HG03097 (cell line): Measurements from ENCODE around the gene DHRS7B.
"Not testable (repeated sequence)": the region's sequence is repeated elsewhere in the genome, so short reads cannot be mapped to it uniquely, and the experiment has no call there.

Source experiments
- ATAC-seq: cut with Tn5 transposase; IDR thresholded peaks from one replicate; pipeline ENCODE4 v1.9.1; 2021; ENCODE audit not compliant: unreplicated experiment, low FRiP score

The DHRS7B gene

DNA sequence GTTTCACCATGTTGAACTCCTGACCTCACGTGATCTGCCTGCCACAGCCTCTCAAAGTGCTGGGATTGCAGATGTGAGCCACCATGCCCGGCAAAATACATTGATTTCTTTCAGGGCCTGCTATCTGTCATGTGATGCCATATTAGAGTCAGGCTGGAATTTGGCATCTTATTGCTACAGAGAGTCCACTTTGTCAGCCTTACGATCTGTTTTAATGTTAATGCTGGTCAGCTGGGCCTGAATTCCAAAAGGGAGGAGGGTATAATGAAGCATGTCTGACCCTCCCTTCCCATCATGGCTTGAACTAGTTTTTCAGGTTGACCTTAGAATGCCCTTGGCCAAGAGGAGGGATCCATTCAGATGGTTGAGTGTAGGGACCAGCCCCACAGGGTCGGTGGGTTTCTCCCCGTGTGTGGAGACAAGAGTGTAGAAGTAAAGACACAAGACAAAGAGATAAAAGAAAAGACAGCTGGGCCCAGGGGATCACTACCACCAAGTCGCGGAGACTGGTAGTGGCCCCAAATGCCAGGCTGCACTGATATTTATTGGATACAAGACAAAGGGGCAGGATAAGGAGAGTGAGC lies 19.6 kb upstream of the DHRS7B start:
- ATAC-seq = not testable (repeated sequence)

DNA sequence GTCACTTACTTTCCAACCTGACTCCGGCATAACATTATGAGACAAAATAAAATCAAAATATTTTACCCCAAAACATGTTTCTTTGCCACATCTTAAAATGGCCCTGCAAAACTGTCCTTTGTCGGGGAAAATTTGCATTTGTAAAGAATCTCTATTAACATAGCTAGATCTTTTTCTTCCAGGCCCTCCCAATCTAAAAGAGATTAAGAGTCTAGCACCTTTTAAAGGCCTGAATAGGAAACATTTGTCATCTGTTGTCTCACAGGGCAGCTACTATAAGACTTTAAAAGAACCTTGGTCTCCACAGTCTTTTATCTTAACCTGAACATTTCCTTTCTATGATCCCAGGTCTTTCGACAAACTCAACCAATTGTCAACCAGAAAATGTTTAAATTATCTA lies 18.1 kb upstream of the DHRS7B start:
- ATAC-seq = no peak

DNA sequence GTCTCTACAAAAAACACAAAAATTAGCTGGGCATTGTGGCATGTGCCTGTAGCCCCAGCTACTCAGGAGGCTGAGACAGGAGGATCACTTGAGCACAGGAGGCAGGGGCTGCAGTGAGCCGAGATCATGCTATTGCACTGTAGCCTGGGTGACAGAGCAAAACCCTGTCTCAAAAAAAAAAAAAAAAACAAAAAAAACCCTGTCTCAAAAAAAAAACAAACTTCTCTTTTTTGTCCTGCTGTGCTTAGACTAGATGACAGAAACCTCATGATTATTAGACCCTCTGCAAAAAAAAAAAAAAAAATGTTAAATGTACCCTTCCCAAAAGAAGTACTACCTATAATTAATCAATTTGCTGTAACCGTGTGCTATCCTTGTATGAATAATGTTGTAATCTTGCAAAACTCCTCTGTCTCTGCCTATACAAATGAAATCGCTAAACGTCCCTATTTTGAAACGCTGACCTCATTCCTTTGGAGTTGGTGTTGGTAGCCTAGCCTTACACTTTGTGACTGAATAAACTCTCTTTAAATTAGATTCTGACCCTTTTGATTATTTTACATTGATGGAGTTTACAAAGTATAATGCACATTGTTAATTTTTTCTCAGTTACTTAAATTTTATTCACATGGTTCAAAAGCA lies 13.6 kb upstream of the DHRS7B start:
- ATAC-seq = no peak

- ATAC-seq = no peak
These were observed 13.0 kb upstream of the DHRS7B start for GRCh38 chr17:21113716-21114115.

GRCh38 chr17:21114791-21115190 lies 12.0 kb upstream of the DHRS7B start:
- ATAC-seq = not testable (repeated sequence)

DNA sequence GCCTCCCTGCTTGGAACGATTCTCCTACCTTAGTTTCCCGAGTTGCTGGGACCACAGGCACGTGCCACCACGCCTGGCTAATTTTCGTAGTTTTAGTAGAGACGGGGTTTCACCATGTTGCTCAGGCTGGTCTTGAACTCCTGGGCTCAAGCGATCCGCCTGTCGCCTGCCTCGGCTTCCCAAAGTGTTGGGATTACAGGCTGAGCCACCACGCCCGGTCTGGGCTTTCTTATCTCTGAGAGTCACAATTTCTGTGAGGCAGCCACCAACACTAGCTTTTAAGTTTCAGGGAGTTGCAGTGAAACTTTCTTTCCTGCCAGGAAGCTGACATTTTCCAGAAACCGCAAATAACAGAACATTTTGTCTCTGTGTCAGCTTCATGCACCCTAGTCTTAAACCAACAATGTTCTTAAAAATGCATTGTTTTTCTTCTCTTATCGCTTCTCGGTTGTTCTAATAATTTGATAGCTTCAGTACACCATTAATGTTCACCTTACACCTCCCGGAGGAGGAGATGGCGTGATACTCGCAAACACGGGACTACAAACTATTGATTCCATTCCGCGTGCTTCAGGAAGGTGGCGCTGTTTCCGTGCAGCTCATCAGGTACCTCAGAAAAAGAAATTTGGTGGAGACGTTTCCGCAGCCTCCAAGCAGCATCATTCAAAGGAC lies 7.4 kb upstream of the DHRS7B start:
- peak; percentile 52 for ATAC-seq

DNA sequence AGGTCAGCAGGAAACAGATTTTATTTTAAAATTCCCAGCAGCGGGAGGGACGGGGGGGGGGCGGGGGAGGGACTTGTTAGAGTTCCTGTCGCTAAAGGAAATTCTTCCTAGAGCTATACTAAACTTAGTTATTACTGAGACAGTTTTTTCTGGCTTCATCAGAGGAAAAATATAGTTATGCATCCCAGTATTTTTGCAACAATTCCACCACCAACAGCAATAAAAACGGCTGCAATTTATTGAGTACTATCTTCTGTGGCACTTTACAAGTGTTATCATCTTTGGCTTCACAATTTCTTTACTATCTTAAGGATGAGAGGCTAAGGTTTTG lies 6.9 kb upstream of the DHRS7B start:
- no peak for ATAC-seq

GRCh38 chr17:21124086-21124485 lies 2.7 kb upstream of the DHRS7B start:
- ATAC-seq = no peak

GRCh38 chr17:21124517-21124916 lies 2.2 kb upstream of the DHRS7B start:
- not testable (repeated sequence) for ATAC-seq

GRCh38 chr17:21125862-21126261 lies 902 bp upstream of the DHRS7B start:
- no peak for ATAC-seq

DNA sequence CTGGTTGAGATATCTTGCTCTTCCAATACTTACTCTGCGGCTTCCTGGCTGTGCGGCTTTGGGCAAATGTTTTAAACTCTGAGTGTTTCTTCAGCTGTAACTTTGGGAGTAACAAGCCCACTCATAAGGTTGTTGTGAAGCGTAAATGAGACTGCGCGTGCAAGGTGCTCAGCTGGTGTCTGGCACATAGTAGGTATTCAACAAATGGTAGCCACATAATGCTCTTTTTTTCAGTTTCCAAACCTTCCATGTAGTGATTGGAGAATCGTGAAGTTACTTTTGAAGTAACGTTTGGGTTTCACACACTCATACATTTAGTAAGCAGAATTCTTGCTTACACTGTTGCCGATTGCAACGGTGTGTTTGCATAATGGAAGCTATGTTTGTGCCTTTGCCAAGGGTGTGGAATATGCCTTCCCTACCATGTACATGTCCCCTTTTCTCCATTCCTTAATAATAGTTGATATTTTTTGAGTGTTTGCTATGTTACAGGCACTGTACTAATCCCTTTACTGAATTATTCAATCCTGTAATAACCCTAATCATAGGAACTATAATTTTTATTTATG lies 829 bp downstream of the DHRS7B start:
- no peak for ATAC-seq

GRCh38 chr17:21129023-21129681 lies 2.4 kb downstream of the DHRS7B start:
- ATAC-seq = no peak

DNA sequence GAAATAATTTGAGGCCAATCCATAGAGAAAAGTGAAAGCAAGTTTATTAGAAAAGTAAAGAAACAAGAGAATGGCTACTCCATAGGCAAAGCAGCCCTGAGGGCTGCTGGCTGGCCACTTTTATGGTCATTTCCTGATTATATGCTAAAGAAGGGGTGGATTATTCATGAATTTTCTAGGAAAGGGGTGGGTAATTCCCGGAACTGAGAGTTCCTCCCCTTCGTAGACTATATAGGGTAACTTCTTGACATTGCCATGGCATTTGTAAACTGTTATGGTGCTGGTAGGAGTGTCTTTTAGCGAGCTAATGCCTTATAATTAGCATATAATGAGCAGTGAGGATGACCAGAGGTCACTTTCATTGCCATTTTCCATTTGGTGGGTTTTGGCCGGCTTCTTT lies 4.4 kb downstream of the DHRS7B start:
- ATAC-seq = no peak

GRCh38 chr17:21132428-21132827 lies 5.7 kb downstream of the DHRS7B start:
- no peak for ATAC-seq

DNA sequence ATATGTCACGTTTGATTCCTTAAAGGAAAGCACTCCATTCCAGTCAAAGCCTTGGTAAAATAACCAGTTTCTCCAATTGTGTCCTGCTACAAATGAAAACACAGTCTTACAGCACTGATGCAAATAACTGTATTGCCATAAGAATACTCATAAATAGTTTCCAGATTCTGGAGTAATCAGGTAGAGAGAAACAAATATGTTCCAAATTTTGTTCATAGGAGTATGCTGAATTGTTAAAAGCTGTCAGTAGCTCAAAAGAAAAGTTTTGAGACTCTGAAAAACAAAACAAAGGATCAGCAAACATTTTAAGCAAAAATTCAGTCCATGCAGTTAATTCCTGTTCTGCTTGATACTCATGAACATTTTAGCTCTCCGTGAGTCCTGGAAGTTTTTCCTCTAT lies 7.8 kb downstream of the DHRS7B start:
- no peak for ATAC-seq

DNA sequence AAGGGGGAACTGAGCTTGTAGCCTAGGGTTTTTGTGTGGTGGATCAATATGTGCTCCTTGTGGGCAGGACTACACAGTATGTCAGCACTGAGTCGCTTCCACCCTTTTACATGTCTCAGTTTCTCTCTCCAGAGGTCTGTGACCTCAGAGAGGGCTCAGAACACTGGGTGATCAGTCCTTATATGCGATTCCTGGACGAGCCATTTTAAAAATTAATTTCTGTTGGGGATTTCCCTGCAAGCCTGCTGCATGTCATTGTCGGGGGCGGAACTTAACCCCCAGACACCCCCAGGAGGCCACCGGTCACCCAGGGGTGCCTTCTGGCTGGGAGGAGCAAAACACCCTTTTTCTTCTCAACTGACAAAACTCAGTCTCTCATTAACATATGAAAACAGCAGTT lies 14.1 kb downstream of the DHRS7B start:
- ATAC-seq = no peak

DNA sequence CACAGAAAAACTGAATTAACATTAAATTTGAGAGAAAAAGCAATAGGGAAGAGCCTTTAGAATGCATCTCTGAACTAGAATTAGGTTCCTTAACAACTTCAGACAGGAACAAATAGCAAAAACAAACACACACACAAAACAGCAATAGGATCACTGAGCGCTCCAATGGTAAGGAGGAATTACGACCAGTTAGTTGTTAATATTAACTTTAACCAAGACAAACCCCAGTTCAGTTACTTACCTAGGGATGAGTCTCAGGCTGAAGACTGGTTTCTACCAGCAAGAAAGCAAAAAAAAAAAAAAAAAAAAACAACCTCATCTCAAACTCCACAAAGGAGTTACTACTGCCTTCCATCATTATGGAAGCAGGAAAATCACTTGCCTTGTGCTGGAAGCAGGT lies 14.6 kb downstream of the DHRS7B start:
- ATAC-seq = no peak

DNA sequence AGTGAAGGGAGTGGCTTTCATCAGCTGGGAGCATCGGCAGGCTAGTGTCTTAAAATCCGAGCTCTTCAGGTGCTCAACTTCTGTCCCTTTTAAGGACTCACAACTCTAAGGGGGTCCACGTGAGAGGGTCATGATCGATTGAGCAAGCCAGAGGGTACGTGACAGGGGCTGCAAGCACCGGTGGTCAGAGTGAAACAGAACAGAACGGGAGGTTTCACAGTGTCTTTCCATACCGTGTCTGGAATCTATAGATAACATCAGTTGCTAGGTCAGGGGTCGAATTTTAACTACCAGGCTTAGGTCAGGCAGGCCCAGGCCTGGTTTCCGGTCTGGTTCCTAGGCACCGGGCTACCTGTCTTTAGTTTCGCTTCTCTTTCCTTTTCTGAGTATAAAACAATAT lies 15.3 kb downstream of the DHRS7B start:
- not testable (repeated sequence) for ATAC-seq

- ATAC-seq = no peak
These were observed 16.9 kb downstream of the DHRS7B start for GRCh38 chr17:21143695-21144094.

GRCh38 chr17:21144299-21144698 lies 17.5 kb downstream of the DHRS7B start:
- ATAC-seq = not testable (repeated sequence)

GRCh38 chr17:21146362-21147015 lies 19.7 kb downstream of the DHRS7B start:
- ATAC-seq = no peak
